ENCODE results near the gene ASNS.
"Not testable (repeated sequence)": the region's sequence is repeated elsewhere in the genome, so short reads cannot be mapped to it uniquely, and the experiment has no call there.

ASNS gene, protein sequence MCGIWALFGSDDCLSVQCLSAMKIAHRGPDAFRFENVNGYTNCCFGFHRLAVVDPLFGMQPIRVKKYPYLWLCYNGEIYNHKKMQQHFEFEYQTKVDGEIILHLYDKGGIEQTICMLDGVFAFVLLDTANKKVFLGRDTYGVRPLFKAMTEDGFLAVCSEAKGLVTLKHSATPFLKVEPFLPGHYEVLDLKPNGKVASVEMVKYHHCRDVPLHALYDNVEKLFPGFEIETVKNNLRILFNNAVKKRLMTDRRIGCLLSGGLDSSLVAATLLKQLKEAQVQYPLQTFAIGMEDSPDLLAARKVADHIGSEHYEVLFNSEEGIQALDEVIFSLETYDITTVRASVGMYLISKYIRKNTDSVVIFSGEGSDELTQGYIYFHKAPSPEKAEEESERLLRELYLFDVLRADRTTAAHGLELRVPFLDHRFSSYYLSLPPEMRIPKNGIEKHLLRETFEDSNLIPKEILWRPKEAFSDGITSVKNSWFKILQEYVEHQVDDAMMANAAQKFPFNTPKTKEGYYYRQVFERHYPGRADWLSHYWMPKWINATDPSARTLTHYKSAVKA

DNA sequence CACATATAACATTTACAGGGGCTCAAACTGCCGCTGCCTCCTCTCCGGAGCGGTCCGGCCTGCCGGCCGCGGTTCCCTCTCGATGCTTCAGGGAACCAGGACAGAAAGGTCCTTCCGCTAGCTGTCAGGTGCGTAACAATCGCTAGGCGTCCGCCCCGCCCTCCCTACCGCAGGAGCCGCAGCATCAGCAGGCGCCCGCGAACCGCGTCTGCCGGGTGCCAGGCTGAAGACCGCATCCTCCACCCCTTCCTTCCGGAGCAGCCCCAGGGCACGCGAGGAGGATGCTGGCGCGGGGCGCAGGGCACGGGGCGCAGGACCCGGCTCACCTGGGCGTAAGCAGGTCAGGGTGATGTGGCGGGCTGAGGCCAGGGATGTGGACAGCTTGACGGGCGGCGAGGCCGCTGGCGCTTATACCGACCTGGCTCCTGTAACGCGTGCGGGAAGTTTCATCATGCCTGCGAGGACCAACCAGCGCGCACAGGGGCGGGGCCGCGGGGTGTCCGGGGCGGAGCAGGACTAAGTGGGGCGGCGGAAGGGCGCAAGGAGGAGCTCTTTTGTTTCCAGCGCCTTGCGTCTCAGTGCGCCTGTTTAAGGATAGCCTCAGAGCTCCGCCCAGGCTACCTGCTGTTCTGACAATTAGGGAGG is at the start of gene ASNS:
Gene ASNS (minus strand): TSS at position 384 of the 645 bp plus-strand sequence. CDS start 3,252 bp downstream, outside the sequence.
- DNase-seq (ENCODE audit: low read depth in 2 of 2, low spot score in 1 of 2), result peak; percentile 38 to 65

DNA sequence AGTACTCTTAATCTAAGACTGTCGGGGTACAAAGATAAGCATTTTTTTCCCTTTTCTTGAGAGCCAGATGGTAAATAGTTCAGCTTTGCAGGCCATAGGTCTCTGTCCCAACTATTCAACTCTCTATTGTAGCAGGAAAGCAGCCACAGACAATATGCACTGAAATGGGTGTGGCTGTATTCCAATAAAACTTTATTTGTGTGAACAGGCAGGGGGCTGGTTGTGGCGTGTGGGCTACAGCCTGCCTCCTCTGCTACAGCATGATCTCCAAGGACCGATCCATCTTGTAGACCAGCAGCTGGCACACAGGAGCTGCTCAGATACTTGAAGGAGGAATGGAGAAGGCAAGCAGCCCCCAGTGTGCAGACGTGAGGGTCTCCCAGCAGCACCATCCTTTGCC is 49.0 kb upstream of the ASNS start:
- DNase-seq (ENCODE audit: low read depth in 2 of 2, low spot score in 1 of 2), result not testable (repeated sequence)

DNA sequence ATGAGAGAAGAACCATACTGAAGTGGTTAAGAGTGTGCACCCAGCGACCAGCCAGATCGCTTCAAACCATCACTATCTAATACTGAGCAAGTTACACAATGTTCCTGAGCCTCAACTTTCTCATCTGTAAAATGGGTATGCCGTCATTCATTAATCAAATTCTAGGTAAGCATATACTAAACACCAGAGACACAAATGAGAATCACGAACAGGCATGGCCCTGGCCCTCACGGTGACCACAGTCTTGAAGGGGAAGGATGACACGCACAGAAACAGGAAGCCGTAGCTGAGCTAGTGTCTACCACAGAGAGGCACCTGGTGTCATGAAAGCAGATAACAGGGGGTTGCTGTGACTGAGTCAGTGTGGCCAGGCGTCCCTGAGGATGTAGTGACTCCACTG is 43.1 kb upstream of the ASNS start:
- not testable (repeated sequence) for DNase-seq (ENCODE audit: low read depth in 2 of 2, low spot score in 1 of 2)

DNA sequence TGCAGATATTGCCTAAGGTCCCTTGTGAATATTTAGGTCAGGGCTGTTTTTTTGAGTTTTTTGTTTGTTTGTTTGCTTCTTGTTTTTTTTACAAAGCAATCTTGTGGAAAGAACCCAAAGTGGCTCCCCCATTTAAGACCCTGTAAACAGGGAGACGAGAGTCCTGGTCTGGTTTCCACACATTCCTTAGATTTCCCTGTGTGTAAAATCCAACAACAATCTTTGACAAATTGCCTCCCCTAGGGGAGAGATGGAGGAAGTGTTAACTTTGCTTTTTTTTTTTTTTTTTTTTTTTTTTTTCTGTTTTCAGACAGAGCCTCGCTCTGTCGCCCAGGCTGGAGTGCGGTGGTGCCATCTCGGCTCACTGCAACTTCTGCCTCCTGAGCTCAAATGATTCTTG is 40.1 kb upstream of the ASNS start:
- DNase-seq (ENCODE audit: low read depth in 2 of 2, low spot score in 1 of 2), result not testable (repeated sequence)

DNA sequence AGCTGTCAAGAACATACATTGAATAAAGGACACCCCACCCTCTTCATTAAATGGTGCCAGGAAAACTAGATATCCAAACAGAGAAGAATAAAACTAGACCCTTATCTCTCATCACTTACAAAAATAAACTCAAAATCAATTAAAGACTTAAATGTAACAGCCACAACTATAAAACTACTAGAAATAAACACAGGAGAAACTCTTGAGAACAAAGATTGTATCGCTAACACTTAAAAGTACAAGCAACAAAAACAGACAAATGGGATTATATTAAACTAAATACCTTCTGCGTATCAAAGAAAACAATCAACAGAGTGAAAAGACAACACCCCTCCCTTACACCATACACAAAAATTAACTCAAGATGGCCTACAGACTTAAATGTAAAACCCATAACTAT is 24.7 kb upstream of the ASNS start:
- DNase-seq (ENCODE audit: low read depth in 2 of 2, low spot score in 1 of 2), result not testable (repeated sequence)

DNA sequence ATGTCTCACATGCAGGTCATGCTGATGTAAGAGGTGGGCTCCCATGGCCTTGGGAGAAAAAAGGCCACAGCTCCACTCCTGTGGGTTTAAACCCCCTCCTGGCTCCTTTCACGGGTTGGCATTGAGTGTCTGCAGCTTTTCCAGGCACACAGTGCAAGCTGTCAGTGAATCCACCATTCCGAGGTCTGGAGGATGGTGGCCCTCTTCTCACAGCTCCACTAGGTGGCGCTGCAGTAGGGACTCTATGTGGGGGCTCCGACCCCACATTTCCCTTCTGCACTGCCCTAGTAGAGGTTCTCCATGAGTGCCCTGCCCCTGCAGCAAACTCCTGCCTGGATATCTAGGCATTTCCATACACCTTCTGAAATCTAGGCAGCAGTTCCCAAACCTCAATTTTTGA is 19.5 kb upstream of the ASNS start:
- not testable (repeated sequence) for DNase-seq (ENCODE audit: low read depth in 2 of 2, low spot score in 1 of 2)

DNA sequence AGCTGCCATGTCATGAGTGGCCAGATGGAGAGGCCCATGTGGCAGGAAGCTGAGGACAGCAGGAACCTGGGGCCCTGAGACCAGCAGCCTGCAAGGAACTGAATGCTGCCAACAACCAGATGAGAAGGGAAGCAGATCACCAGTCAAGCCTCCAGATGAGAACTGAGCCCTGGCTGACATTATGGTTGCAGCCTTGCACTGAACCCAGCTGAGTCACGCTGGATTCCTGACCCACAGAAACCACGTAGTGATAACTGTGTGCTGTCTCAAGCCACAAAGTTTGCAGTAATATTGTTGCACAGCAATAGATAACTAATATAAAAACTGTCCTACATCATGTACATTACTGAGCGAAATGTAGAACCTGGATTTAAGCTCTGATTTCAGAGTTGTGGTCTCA is 7.3 kb upstream of the ASNS start:
- DNase-seq (ENCODE audit: low read depth in 2 of 2, low spot score in 1 of 2), result not testable (repeated sequence)

DNA sequence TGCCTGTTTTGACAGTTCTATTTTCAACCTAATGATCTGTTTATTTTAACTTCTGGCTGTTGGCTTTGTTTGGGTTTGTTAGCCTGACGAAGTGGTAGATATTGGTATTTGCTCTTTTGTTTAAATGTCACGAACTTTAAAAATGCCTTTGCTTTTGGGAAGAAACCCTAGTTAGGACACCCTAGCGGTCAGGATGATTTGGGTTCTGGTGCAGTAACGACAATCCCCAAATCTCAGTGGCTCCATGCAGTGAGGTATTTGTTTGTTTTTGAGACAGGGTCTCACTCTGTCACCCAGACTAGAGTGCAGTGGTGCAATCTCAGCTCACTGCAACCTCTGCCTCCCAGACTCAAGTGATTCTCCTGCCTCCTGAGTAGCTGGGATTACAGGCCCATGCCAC is 2.7 kb upstream of the ASNS start:
- DNase-seq (ENCODE audit: low read depth in 2 of 2, low spot score in 1 of 2), result not testable (repeated sequence)

DNA sequence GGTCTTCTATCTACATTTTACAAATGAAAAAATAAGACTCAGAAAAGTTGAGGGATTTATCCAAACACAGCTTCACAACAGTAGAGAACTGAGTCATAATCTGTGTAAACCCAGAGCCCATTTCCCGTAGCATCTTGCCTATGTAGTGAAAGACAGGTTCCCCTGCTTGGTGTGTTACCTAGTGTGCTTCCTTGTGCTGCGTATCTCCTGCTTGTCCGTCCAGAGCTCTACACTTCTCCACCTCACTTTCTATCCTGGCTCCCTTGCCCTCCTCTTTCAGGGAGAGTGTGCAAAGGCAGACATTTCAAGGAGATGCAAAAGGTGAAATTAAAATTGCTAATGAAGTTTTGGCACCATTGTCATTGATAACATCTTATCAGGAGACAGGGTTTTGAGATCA is 1.4 kb upstream of the ASNS start:
- no peak for DNase-seq (ENCODE audit: low read depth in 2 of 2, low spot score in 1 of 2)

DNA sequence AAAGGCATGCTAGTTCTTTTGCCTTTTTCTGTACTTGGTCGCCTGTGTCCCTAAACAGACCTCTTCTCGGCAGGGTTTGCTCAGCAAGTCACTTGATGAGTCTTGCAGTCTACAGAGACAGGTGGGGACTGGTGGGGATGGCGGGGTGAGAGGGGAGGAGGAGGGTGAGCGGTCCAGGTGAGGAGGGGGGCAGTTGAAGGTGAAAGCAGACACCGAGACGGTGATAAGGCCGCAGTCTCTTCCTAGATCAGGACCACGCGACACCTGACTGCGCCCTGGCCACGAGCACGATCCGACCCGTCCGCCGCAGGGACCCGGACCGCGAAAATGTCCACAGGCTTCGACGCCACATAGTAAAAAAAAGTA is 566 bp downstream of the ASNS start:
- DNase-seq (ENCODE audit: low read depth in 2 of 2, low spot score in 1 of 2), result no peak

DNA sequence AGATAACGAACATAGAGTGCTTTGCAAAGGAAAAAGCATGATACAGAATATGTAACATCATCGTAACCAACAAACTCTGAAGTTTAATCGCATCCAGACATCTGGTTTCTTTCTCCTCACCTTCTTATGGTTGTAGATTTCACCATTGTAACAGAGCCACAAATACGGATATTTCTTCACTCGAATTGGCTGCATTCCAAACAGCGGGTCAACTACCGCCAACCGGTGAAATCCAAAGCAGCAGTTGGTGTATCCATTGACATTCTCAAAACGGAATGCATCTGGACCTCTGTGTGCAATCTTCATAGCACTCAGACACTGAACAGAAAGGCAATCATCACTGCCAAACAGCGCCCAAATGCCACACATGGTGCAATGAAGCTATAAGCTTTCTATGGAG is 3.4 kb downstream of the ASNS start:
- DNase-seq (ENCODE audit: low read depth in 2 of 2, low spot score in 1 of 2), result no peak

DNA sequence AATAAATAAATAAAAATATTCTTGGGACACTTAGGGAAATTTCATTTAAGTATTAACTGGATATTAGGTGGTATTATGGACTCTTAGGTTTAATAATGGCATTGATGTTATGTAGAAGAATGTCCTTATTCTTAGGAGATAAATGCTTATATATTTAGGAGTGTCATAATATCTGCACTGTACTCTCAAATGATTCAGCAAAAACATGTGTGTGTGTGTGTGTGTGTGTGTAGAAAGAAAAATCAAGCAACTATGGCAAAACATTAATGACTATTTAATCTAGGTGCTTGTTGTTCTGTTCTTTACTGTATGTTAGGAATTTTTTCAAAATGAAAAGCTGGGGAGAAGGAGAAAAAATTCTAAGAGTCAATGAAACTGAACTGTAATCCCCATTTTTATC is 3.9 kb downstream of the ASNS start:
- no peak for DNase-seq (ENCODE audit: low read depth in 2 of 2, low spot score in 1 of 2)

DNA sequence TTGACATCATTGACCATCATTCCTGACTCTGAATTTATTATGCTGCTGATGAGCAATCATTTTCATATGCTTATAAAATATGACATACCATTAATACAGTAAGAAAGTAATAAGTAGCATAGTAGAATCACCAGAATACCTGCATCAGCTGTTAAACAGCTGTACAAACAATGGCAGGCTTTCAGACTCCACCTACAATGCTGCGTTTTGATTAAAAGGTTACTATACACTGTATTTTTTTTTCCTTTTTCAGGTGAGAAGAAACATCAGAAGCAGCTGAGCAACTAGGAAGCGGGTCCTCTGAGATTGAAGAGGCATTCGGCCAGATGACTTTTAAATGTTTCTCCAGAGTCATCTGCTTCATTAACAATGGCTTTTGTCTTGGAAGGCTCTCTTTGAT is 7.1 kb downstream of the ASNS start:
- DNase-seq (ENCODE audit: low read depth in 2 of 2, low spot score in 1 of 2), result no peak

DNA sequence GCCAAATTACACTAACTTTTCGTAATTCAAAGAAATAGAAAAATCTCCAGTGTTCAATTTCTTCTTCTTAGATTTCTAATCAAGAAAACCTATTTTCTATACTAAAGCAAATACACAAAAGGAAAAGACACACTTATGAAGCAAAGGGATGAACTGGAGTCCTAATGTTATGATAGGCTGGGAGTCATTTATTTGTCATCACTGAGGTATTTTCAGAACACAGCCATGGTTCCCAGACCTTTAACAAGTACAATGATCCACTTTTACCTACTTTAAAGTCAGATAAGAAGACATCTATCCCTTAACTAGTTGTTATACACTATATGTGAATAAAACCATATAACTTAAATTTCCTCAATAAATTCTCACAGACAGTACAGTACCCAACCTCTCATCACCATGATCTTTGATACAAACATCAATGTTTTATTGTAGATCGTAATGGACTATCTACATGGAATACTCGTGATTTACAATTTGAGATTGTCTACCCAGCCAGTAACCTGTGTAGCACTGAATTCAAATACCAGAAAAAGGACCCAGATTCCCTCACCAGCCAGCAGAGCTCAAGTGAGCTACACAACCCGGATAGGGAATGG is 12.5 kb downstream of the ASNS start:
- no peak for DNase-seq (ENCODE audit: low read depth in 2 of 2, low spot score in 1 of 2)

DNA sequence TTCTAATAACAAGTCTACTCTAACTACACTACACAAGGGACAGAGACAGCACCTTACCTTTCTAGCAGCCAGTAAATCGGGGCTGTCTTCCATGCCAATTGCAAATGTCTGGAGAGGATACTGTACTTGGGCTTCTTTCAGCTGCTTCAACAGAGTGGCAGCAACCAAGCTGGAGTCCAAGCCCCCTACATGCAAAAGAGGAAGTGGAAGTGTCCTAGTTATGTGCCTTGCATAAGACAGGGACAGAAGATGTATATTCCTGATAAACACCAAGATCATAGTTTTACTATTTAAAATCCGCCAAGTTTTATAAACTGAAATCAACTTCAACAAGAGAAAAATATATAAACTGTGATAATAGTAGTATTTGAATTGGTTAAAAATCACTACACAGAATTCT is 14.0 kb downstream of the ASNS start:
- DNase-seq (ENCODE audit: low read depth in 2 of 2, low spot score in 1 of 2), result no peak

DNA sequence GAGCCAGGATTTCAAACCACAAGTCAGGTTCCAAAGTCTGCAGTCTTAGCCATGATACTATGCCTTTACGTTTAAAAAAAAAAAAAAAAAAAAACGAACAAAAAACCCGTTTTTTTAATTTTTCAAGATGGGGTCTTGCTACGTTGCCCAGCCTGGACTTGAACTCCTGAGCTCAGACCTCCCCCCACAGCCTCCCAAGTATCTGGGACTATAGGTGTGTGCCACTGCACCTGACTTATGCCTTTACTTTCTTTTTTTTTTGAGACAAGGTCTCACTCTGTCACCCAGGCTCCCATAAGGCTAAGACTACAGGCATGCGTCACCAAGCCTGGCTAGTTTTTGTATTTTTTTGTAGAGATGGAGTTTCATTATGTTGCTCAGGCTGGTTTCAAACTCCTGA is 14.7 kb downstream of the ASNS start:
- DNase-seq (ENCODE audit: low read depth in 2 of 2, low spot score in 1 of 2), result no peak

DNA sequence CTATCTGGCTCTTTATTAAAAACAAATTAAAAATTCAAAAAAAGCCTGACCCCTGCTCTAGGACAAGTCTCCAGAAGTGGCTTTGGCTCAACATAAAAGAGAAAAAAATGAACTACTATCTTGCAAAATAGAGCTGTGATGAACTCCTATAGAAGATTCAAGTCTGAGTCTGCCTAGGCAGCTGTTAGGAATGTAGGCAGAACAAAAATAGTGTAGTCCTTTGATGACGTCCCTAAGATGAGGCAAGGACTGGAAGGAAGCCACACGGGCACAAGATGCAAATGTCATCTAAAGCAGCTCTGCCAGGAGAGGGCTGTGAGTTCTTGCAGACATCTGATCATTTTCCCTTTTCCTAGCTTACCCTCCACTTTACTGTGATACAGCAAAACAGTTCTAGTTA is 20.5 kb downstream of the ASNS start:
- no peak for DNase-seq (ENCODE audit: low read depth in 2 of 2, low spot score in 1 of 2)

DNA sequence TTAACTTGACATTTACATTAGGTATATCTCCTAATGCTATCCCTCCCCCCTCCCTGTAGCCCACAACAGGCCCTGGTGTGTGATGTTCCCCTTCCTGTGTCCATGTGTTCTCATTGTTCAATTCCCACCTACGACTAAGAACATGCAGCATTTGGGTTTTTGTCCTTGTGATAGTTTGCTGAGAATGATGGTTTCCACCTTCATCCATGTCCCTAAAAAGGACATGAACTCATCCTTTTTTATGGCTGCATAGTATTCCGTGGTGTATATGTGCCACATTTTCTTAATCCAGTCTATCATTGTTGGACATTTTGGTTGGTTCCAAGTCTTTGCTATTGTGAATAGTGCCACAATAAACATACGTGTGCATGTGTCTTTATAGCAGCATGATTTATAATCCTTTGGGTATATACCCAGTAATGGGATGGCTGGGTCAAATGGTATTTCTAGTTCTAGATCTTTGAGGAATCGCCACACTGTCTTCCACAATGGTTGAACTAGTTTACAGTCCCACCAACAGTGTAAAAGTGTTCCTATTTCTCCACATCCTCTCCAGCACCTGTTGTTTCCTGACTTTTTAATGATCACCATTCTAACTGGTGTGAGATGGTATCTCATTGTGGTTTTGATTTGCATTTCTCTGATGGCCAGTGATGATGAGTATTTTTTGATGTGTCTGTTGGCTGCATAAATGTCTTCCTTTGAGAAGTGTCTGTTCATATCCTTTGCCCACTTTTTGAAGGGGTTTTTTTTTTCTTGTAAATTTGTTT is 21.8 kb downstream of the ASNS start:
- DNase-seq (ENCODE audit: low read depth in 2 of 2, low spot score in 1 of 2), result not testable (repeated sequence)

DNA sequence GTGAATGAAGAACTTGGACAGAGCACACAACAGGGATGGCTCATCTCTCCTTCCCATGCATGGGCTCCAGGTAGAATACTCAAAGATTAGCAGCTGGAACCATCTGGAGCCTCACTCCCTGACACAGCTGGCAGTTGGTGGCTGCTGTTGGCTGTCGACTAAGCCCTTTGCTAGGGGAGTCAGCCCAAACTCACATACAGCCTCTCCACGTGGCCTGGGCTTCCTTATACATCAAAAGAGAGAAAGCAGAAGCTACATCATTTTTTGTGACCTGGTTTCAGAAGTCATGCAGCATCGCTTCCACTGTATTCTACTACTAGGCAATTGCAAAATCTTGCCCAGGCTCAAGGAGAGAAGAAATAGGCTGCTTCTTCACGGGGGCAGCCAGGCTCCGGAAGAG is 24.4 kb downstream of the ASNS start:
- DNase-seq (ENCODE audit: low read depth in 2 of 2, low spot score in 1 of 2), result no peak

DNA sequence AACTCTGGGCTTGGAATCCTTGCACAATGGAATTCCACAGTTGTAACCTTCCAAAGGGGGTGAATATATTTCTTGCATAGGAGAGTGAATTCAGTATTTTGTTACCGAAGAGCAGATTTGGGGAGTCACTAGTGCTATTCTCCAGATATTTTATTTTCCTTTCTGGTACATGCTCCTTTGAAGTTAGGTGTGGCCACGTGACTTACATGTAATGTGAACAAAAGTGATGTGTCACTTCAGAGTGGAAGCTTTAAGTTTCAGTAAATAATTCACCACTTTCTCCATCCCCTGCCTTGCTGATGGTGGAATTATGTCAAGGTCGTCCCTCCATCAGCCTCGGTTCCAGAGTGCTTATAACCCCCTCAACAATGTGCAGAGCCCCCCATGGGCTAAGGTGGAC is 25.3 kb downstream of the ASNS start:
- no peak for DNase-seq (ENCODE audit: low read depth in 2 of 2, low spot score in 1 of 2)

DNA sequence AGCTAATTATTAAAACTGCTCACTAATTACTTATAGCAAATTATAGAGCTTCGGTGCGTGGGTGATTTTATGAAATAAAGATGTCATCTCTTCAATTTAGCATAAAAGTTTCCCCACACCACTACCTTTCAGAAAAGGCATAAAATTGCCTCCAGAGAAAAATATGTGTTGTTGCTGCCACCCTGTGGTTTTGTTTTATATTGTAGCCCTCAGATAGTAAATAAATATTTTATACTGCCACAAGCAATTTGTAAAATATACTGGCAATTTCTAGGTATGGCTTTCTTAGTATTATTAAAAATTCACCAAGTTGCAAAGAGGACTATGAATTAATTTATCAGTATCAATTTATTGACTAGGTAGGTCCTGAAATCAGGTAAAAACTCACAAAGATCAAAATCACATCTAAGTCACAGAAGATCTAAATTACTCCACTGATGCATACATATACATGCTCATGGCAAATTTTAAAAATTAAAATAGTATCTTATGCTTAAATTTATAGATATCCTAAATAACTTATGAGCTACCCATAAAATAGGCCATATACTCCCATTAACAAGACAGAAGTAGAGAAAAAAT is 26.5 kb downstream of the ASNS start:
- DNase-seq (ENCODE audit: low read depth in 2 of 2, low spot score in 1 of 2), result no peak

Data from stimulated activated CD8-positive, alpha-beta memory T cell treated with anti-CD3 and anti-CD28 coated beads, Interleukin-4, amount 100 ng/mL, for 1 hour (primary cell).